Keratinocyte (primary cell): ENCODE measurements around the gene KBTBD12. TPM values are rescaled to one million over a fixed set of nuclear protein-coding genes. Genes with fewer than 3 reads are reported as not detected.

ENCODE experiments used
- DNase-seq: peaks from one replicate; pipeline ENCODE4 v3.0.0-alpha.2; 2011; ENCODE audit warnings: low read depth, missing footprints, low spot score
- FAIRE-seq: peaks from 2 replicates; lab custom pipeline; 2011; peaks lifted over from hg19 to GRCh38; lab: Jason Lieb, UNC
- H2AFZ ChIP-seq: 2 replicates; pipeline ENCODE4 v1.6.0; 2012; ENCODE audit warnings: low read length, control low read depth, inconsistent platforms; ENCODE audit not compliant: control insufficient read depth
- H3K27ac ChIP-seq: 2 replicates; pipeline ENCODE4 v1.5.1; 2011; ENCODE audit warnings: low read length; ENCODE audit not compliant: control insufficient read depth, insufficient read depth
- H3K27me3 ChIP-seq: 3 replicates; pipeline ENCODE4 v1.6.0; 2011; ENCODE audit warnings: low read length; ENCODE audit not compliant: control insufficient read depth, insufficient read depth; ENCODE audit errors: extremely low read depth
- H3K36me3 ChIP-seq, 2 experiments: 2 replicates in 1 of 2; 3 replicates in 1 of 2; pipeline ENCODE4 v1.5.1; 2011; ENCODE audit warnings: low read length in 2 of 2, mild to moderate bottlenecking in 1 of 2; ENCODE audit not compliant: control insufficient read depth in 2 of 2, insufficient read depth in 2 of 2; ENCODE audit errors: extremely low read depth in 1 of 2
- H3K4me1 ChIP-seq: 3 replicates; pipeline ENCODE4 v1.5.1; 2011; ENCODE audit warnings: low read length; ENCODE audit not compliant: control insufficient read depth, insufficient read depth; ENCODE audit errors: extremely low read depth
- H3K4me2 ChIP-seq: 3 replicates; pipeline ENCODE4 v1.6.0; 2011; ENCODE audit warnings: low read depth, low read length; ENCODE audit not compliant: control insufficient read depth, insufficient read depth; ENCODE audit errors: extremely low read depth
- H3K4me3 ChIP-seq, 3 experiments: fragments of 200-600 bp in 1 of 3; sonication (generic) in 1 of 3; 2 replicates in 2 of 3; 3 replicates in 1 of 3; pipeline ENCODE4 v1.5.1; 2011 to 2016; ENCODE audit warnings: low read length in 3 of 3, mild to moderate bottlenecking in 3 of 3, control low read depth in 2 of 3, inconsistent platforms in 1 of 3, low read depth in 1 of 3, mixed read lengths in 1 of 3, mixed run types in 1 of 3, moderate library complexity in 1 of 3; ENCODE audit not compliant: control insufficient read depth in 2 of 3, insufficient read depth in 2 of 3; ENCODE audit errors: extremely low read depth in 1 of 3
- H3K79me2 ChIP-seq: 2 replicates; pipeline ENCODE4 v1.6.0; 2012; ENCODE audit warnings: low read length; ENCODE audit not compliant: control insufficient read depth, insufficient read depth
- H3K9ac ChIP-seq: 3 replicates; pipeline ENCODE4 v1.6.0; 2011; ENCODE audit warnings: low read length; ENCODE audit not compliant: control insufficient read depth, insufficient read depth; ENCODE audit errors: extremely low read depth
- H3K9me1 ChIP-seq: 3 replicates; pipeline ENCODE4 v1.6.0; 2011; ENCODE audit warnings: low read length; ENCODE audit not compliant: control insufficient read depth, insufficient read depth; ENCODE audit errors: extremely low read depth
- H3K9me3 ChIP-seq: 2 replicates; pipeline ENCODE4 v1.5.1; 2012; ENCODE audit warnings: low read depth, low read length; ENCODE audit not compliant: control insufficient read depth
- H4K20me1 ChIP-seq: 3 replicates; pipeline ENCODE4 v1.6.0; 2011; ENCODE audit warnings: low read length; ENCODE audit not compliant: control insufficient read depth, insufficient read depth; ENCODE audit errors: extremely low read depth
- EZH2 ChIP-seq: IDR thresholded peaks from one replicate; pipeline ENCODE4 v1.6.1; 2012; ENCODE audit warnings: inconsistent platforms, mild to moderate bottlenecking, low read length, moderate library complexity
- dilution Hi-C: fragments of 300-500 bp; cut with MboI; formaldehyde crosslinking; loops from one replicate; pipeline ENCODE4 v1.7.0; 2020; ENCODE audit warnings: low sequenced_read_pairs; ENCODE audit not compliant: extremely low pct_ligation_motif_present
- polyA plus RNA-seq, 5 experiments: library from polyadenylated mRNA; depleted of rRNA in 3 of 5; stranded (reverse) in 3 of 5; stranded (forward) in 1 of 5; unstranded in 1 of 5; fragments of >200 nt; gene quantifications; 1 replicate in 1 of 5; 2 replicates in 3 of 5; 3 replicates in 1 of 5; pipeline versions ENCODE4 v1.2.1 to v1.2.3, GENCODE V29; 2011 to 2012; ENCODE audit warnings: missing spikeins in 2 of 5, low read depth in 1 of 5, low replicate concordance in 1 of 5
- TF ChIP-seq, protein P1 (sequence below), 3 experiments: IDR thresholded peaks in 1 of 3; conservative IDR thresholded peaks in 1 of 3; optimal IDR thresholded peaks in 1 of 3; 2 replicates in 2 of 3; 3 replicates in 1 of 3; pipeline versions ENCODE3 to v1.5.1; 2011; ENCODE audit warnings: low read length in 3 of 3, mild to moderate bottlenecking in 3 of 3, moderate library complexity in 2 of 3, control low read depth in 1 of 3, inconsistent platforms in 1 of 3; ENCODE audit not compliant: insufficient read depth in 2 of 3; ENCODE audit errors: extremely low read depth in 1 of 3

KBTBD12 gene
- polyA plus RNA-seq, 1 donor (not counting 4 experiments of a cell fraction or from before 2014, with no cell fraction given): not detected

DNA sequence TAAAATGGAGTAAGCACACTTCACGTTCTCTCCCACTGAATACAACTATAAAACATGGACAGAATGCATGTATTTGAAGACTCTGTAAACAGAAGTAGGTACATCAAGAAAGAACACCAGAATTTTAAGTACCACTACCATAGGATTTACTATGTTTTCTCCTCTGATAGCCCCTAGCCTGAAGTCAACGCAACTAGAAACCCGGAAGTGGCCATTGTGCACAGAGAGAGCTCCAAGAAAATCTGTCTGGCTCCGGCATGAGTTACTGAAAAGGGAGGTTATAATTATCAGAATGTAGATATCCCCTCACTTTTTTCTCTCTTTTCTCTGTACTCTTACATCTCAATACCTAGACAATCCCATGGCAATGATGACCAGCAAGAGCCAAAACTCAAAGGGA is 23.8 kb downstream of the KBTBD12 start:
- Histone ChIP-seq H3K79me2 (no peaks in the 10 kb centered on the region), H3K36me3 (no peaks in the 10 kb centered on the region), H3K27ac (no peak overlapping the region), H3K4me1 (no peaks in the 10 kb centered on the region), H2AFZ (no peak overlapping the region), H4K20me1 (no peaks in the 10 kb centered on the region), H3K9me1 (no peaks in the 10 kb centered on the region), H3K4me2 (no peak overlapping the region), H3K4me3 (no peak overlapping the region), H3K9ac (no peak overlapping the region), H3K9me3 (no peaks in the 10 kb centered on the region), H3K27me3 (peaks cover 5% of the 10 kb centered on the region)
- DNase-seq (no peak), FAIRE-seq (no peak)
- dilution Hi-C loops: no loop called here
- TF ChIP-seq EZH2: no peak
- TF ChIP-seq, protein P1, sequence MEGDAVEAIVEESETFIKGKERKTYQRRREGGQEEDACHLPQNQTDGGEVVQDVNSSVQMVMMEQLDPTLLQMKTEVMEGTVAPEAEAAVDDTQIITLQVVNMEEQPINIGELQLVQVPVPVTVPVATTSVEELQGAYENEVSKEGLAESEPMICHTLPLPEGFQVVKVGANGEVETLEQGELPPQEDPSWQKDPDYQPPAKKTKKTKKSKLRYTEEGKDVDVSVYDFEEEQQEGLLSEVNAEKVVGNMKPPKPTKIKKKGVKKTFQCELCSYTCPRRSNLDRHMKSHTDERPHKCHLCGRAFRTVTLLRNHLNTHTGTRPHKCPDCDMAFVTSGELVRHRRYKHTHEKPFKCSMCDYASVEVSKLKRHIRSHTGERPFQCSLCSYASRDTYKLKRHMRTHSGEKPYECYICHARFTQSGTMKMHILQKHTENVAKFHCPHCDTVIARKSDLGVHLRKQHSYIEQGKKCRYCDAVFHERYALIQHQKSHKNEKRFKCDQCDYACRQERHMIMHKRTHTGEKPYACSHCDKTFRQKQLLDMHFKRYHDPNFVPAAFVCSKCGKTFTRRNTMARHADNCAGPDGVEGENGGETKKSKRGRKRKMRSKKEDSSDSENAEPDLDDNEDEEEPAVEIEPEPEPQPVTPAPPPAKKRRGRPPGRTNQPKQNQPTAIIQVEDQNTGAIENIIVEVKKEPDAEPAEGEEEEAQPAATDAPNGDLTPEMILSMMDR (optimal IDR thresholded peaks at IDR 0.05 in 1 of 3, IDR thresholded peaks at IDR 0.05 in 1 of 3, conservative IDR thresholded peaks at IDR 0.05 in 1 of 3; ENCODE audit: extremely low read depth in 1 of 3, insufficient read depth in 2 of 3, low read length in 3 of 3): no peak

DNA sequence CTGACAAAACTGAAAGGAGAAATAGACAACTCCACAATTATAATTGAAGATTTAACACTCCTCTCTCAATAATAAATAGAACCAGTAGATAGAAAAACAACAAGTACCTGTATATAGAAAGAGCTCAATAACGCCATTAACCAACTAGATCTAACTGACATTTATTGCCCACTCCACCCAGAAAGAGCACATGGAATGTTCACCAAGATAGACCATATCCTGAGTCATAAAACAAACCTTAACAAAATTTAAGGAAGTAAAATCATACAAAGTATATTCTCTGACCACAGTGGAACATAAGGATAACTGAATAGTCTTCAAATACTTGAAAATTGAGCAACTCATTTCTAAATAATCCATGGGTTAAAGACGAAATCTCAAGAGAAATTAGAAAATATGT is 25.1 kb downstream of the KBTBD12 start:
- Histone ChIP-seq H3K9me1 (no peaks in the 10 kb centered on the region), H3K36me3 (no peaks in the 10 kb centered on the region), H3K9me3 (no peaks in the 10 kb centered on the region), H3K79me2 (no peaks in the 10 kb centered on the region), H3K9ac (no peak overlapping the region), H3K4me2 (no peak overlapping the region), H3K4me1 (no peaks in the 10 kb centered on the region), H3K27ac (no peak overlapping the region), H2AFZ (no peak overlapping the region), H3K27me3 (peaks cover 5% of the 10 kb centered on the region), H4K20me1 (no peaks in the 10 kb centered on the region), H3K4me3 (no peak overlapping the region)
- dilution Hi-C loops: no loop called here
- DNase-seq (no peak), FAIRE-seq (no peak)
- TF ChIP-seq, protein P1 (optimal IDR thresholded peaks at IDR 0.05 in 1 of 3, IDR thresholded peaks at IDR 0.05 in 1 of 3, conservative IDR thresholded peaks at IDR 0.05 in 1 of 3; ENCODE audit: extremely low read depth in 1 of 3, insufficient read depth in 2 of 3, low read length in 3 of 3): no peak
- no peak for TF ChIP-seq EZH2
